K562 (cell line): ENCODE results near the gene SLIT1. TPM values are rescaled to one million over a fixed set of nuclear protein-coding genes. Genes with fewer than 3 reads are reported as not detected.

Source experiments
- ATAC-seq: fragments of 200-7000 bp; cut with Tn5 transposase; 3 replicates; pipeline ENCODE4 v1.9.1; 2020; ENCODE audit warnings: moderate library complexity
- BruUV-seq: library from RNA; stranded (reverse); fragments of 400-500 nt; replicated peaks from 2 replicates; lab custom pipeline; 2021; lab: Mats Ljungman, UMichigan
- CTCF ChIA-PET: fragments of 300-600 bp; formaldehyde crosslinking; extraction: SDS; loops from one replicate; lab custom pipeline; 2021; ENCODE audit warnings: low intra/inter-chr PET ratio; lab: Yijun Ruan, JAX
- POLR2A ChIA-PET: fragments of 300-600, 350-650 bp; sonication (Branson Sonifier 250); formaldehyde crosslinking; extraction: SDS; loops from one replicate; lab custom pipeline; 2021; ENCODE audit warnings: antibody characterized with exemption, inconsistent platforms; lab: Yijun Ruan, JAX
- DNase-seq, 4 experiments: peaks; one replicate each; pipeline versions ENCODE4 v3.0.0 to v3.0.0-alpha.2; 2011 to 2018; ENCODE audit warnings: low spot score in 3 of 4, mixed read lengths in 3 of 4; ENCODE audit errors: extremely low read depth in 1 of 4
- FAIRE-seq: peaks from 2 replicates; lab custom pipeline; 2011; peaks lifted over from hg19 to GRCh38; lab: Jason Lieb, UNC
- H2AFZ ChIP-seq: 2 replicates; pipeline ENCODE4 v1.6.0; 2011; ENCODE audit warnings: low read depth, low read length, control low read depth, inconsistent platforms
- H3K27ac ChIP-seq: fragments of 200-600 bp; 3 replicates; pipeline ENCODE4 v1.8.0; 2011; ENCODE audit warnings: low read depth, mild to moderate bottlenecking, control low read depth, inconsistent platforms, low read length, moderate library complexity, mixed read lengths; ENCODE audit errors: extremely low read depth
- H3K27me3 ChIP-seq, 2 experiments: fragments of 300-600 bp in 1 of 2; 2 replicates in 1 of 2; 3 replicates in 1 of 2; pipeline versions ENCODE4 v1.6.0 to v1.8.0; 2011; ENCODE audit warnings: inconsistent platforms in 2 of 2, low read length in 2 of 2, mild to moderate bottlenecking in 1 of 2, mixed read lengths in 1 of 2, moderate library complexity in 1 of 2; ENCODE audit not compliant: control insufficient read depth in 2 of 2, insufficient read depth in 2 of 2
- H3K36me3 ChIP-seq: fragments of 300-600 bp; 3 replicates; pipeline ENCODE4 v1.8.0; 2011; ENCODE audit warnings: mild to moderate bottlenecking, low read length, inconsistent platforms; ENCODE audit not compliant: control insufficient read depth, insufficient read depth
- H3K4me1 ChIP-seq, 2 experiments: fragments of 200-600 bp in 1 of 2; replicated peaks in 1 of 2; 2 replicates in 1 of 2; 3 replicates in 1 of 2; pipeline versions ENCODE4 v1.5.1 to v1.8.0; 2011; ENCODE audit warnings: inconsistent platforms in 2 of 2, low read length in 2 of 2, mild to moderate bottlenecking in 1 of 2, mixed read lengths in 1 of 2, moderate library complexity in 1 of 2; ENCODE audit not compliant: control insufficient read depth in 2 of 2, insufficient read depth in 2 of 2
- H3K4me2 ChIP-seq: 2 replicates; pipeline ENCODE4 v1.6.1; 2011; ENCODE audit warnings: low read length, control low read depth, inconsistent platforms, mixed read lengths; ENCODE audit not compliant: insufficient read depth
- H3K4me3 ChIP-seq: fragments of 200-600 bp; sonication (generic), shearing (Covaris generic); 2 replicates; pipeline ENCODE4 v1.5.1; 2016; ENCODE audit warnings: control low read depth, inconsistent platforms
- H3K79me2 ChIP-seq: fragments of 200-600 bp; 3 replicates; pipeline ENCODE4 v1.8.0; 2011; ENCODE audit warnings: low read length, inconsistent platforms; ENCODE audit not compliant: control insufficient read depth, insufficient read depth
- H3K9ac ChIP-seq, 2 experiments: 2 replicates each; pipeline versions ENCODE4 v1.6.0 to v1.6.1; 2011; ENCODE audit warnings: low read depth in 2 of 2, low read length in 2 of 2, control low read depth in 1 of 2, inconsistent platforms in 1 of 2, mild to moderate bottlenecking in 1 of 2, mixed read lengths in 1 of 2; ENCODE audit not compliant: insufficient read depth in 1 of 2
- H3K9me1 ChIP-seq: one replicate; pipeline ENCODE4 v1.6.0; 2011; ENCODE audit warnings: inconsistent platforms, mild to moderate bottlenecking, low read length, moderate library complexity; ENCODE audit not compliant: control insufficient read depth, insufficient read depth
- H3K9me3 ChIP-seq: replicated peaks from 2 replicates; pipeline ENCODE4 v1.5.1; 2011; ENCODE audit warnings: low read depth, low read length, inconsistent platforms; ENCODE audit not compliant: control insufficient read depth, insufficient read depth
- H4K20me1 ChIP-seq: replicated peaks from 2 replicates; pipeline ENCODE4 v1.6.1; 2011; ENCODE audit warnings: low read length, inconsistent platforms, mixed read lengths; ENCODE audit not compliant: control insufficient read depth, insufficient read depth
- FIP1L1 ChIP-seq: fragments of 200-400 bp; formaldehyde crosslinking; IDR thresholded peaks from 2 replicates; pipeline ENCODE4 v1.6.1; 2018; ENCODE audit warnings: mild to moderate bottlenecking, low read depth, low read length; ENCODE audit not compliant: poor library complexity, severe bottlenecking
- PHB ChIP-seq: fragments of 250-450 bp; sonication (Bioruptor Pico); IDR thresholded peaks from 2 replicates; pipeline ENCODE4 v1.5.0; 2021
- POLR3G ChIP-seq: IDR thresholded peaks from 2 replicates; pipeline ENCODE4 v1.6.1; 2011; ENCODE audit not compliant: insufficient read length, insufficient replicate concordance; ENCODE audit errors: extremely low read depth
- SREBF1 ChIP-seq: fragments of 150-350 bp; IDR thresholded peaks from 2 replicates; pipeline ENCODE4 v1.6.1; 2014; ENCODE audit warnings: antibody characterized with exemption, low read depth, low read length, borderline replicate concordance
- ZC3H4 ChIP-seq: sonication (generic); formaldehyde crosslinking; IDR thresholded peaks from 2 replicates; pipeline ENCODE4 v1.9.0; 2021; ENCODE audit warnings: missing genetic modification reagents, borderline replicate concordance
- ZNF232 ChIP-seq: sonication (generic); formaldehyde crosslinking; IDR thresholded peaks from 2 replicates; pipeline ENCODE4 v1.8.0; 2022; ENCODE audit warnings: mild to moderate bottlenecking, missing genetic modification reagents
- WGBS: fragments of 100-300 bp; shearing (Covaris generic); methylation state at CpG from one replicate; pipeline ENCODE4 v1.1.6; 2016; ENCODE audit warnings: low coverage, mixed read lengths; ENCODE audit not compliant: insufficient coverage; ENCODE audit errors: missing lambda C conversion rate; 5-methylcytosine and 5-hydroxymethylcytosine counted together
- in situ Hi-C: fragments of 300-500 bp; cut with MboI; formaldehyde crosslinking; loops from 4 replicates; pipeline ENCODE4 v1.15.0; 2018; ENCODE audit warnings: inconsistent platforms, mixed read lengths
- intact Hi-C: fragments of 100-400 bp; cut with micrococcal nuclease; formaldehyde crosslinking; loops from 2 replicates; pipeline ENCODE4 v1.14.2; 2022
- polyA plus RNA-seq, 8 experiments: library from polyadenylated mRNA; depleted of rRNA in 4 of 8; stranded (reverse) in 5 of 8; unstranded in 3 of 8; fragments of >200 nt; fragmentation: Nextera tagmentation in 2 of 8; fragmentation: Illumina TruSeq in 1 of 8; extraction: Ambion mirVana in 2 of 8; extraction: Trizol in 1 of 8; gene quantifications; 2 replicates each; pipeline versions ENCODE4 v1.2.1 to v1.2.3, GENCODE V29; 2011 to 2014; ENCODE audit warnings: inconsistent platforms in 1 of 8, missing spikeins in 1 of 8
- total RNA-seq, 7 experiments: library from RNA; depleted of rRNA in 6 of 7; stranded (reverse); fragments of >200 nt in 6 of 7; fragmentation: Illumina TruSeq in 2 of 7; extraction: Trizol in 2 of 7; gene quantifications; 2 replicates each; pipeline versions ENCODE4 v1.2.1 to v1.2.3, GENCODE V29; 2011 to 2021; ENCODE audit warnings: low replicate concordance in 1 of 7

SLIT1 gene
- total and polyA plus RNA-seq, 9 of the 15 experiments (the other 6 are each of a cell fraction or from before 2014, with no cell fraction given), result 0.01 to 0.11 (median 0.04) TPM; not detected in 3

DNA sequence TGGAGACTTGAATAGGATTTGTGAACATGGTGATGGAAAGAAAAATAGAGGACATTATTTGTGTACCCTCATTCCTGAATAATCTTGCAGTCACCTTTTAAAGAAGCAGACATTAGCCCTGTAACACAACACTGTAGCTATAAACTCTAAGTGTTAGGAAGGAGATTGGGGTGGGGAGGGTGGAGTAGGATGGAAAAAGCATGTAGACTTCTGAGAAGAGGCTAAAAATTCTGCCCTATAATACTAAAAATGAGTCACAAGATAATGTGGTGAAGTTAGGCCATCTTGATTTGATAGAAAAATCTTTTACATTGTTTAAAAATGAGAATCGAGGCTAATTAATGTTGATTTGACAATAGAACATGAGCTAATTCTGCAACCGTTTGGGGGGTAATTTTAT, 224.9 kb downstream of the SLIT1 start:
- CTCF ChIA-PET, result no interaction called here
- no peak overlapping the region for H3K4me3 ChIP-seq
- WGBS, result 83% methylated on average over 2 of the region's 2 CpGs
- in situ Hi-C loops (no loop called here), intact Hi-C loops (no loop called here)
- ATAC-seq, result no peak
- no peaks in the 10 kb centered on the region for H3K9me3 ChIP-seq
- H2AFZ ChIP-seq, result no peak overlapping the region
- no peaks in the 10 kb centered on the region for H3K4me1 ChIP-seq
- DNase-seq, result no peak
- H4K20me1 ChIP-seq, result no peaks in the 10 kb centered on the region
- no peaks in the 10 kb centered on the region for H3K9me1 ChIP-seq
- H3K27ac ChIP-seq, result no peak overlapping the region
- no peak overlapping the region for H3K9ac ChIP-seq
- no TSS peak for BruUV-seq
- no peak overlapping the region for H3K4me2 ChIP-seq
- H3K27me3 ChIP-seq, result no peaks in the 10 kb centered on the region
- FAIRE-seq, result no peak
- POLR2A ChIA-PET, result interaction anchor here (1.7 kb wide), 1 partner anchor 13 kb away, joined by 3 read pairs; no protein-coding TSS in a partner anchor
- H3K36me3 ChIP-seq, result peaks cover 15% of the 10 kb centered on the region; the same call in 1 of the 3 replicates
- no peaks in the 10 kb centered on the region; the same call in 2 of the 3 replicates for H3K79me2 ChIP-seq
- no peak for TF ChIP-seq PHB (CRISPR knock-in tag)
- no peak for TF ChIP-seq FIP1L1

DNA sequence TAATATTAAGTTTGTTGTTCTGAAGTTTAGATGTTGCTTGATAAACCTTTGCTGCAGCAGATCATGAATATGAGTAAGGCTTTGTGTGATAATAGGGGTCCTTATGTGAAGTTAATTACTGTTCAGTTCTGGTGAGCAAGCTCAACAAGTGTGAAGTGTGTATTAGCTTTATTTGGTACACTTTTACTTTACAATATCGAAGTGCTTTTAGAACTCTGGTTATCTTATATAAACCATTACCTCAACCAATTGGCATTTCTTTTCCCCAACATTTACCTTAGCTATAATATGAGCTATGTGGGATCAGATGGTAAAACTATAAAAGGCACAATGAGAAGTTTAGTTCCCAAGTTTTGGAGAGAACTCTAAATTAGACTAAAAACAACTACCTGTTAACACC, 226.0 kb downstream of the SLIT1 start:
- Histone ChIP-seq H3K4me1 (no peaks in the 10 kb centered on the region), H3K4me2 (no peak overlapping the region), H3K9me1 (no peaks in the 10 kb centered on the region), H3K9me3 (no peaks in the 10 kb centered on the region), H3K9ac (no peak overlapping the region), H3K36me3 (peaks cover 26% of the 10 kb centered on the region; the same call in 2 of the 3 replicates), H3K27me3 (no peaks in the 10 kb centered on the region), H2AFZ (no peak overlapping the region), H4K20me1 (no peaks in the 10 kb centered on the region), H3K27ac (no peak overlapping the region), H3K4me3 (no peak overlapping the region), H3K79me2 (no peaks in the 10 kb centered on the region; the same call in 2 of the 3 replicates)
- ATAC-seq (no peak), DNase-seq (no peak), FAIRE-seq (peak; percentile 64)
- ChIA-PET POLR2A (interaction anchor here (0.8 kb wide), 1 partner anchor 220 kb away, joined by 3 read pairs; no protein-coding TSS in a partner anchor), CTCF (no interaction called here)
- whole genome bisulfite sequencing, result 100% methylated on average over 1 of the region's 1 CpG
- TF ChIP-seq POLR3G, result no peak
- no peak for TF ChIP-seq ZC3H4 (CRISPR knock-in tag)
- TF ChIP-seq ZNF232 (CRISPR knock-in tag), result no peak
- no peak for TF ChIP-seq SREBF1
- no TSS peak for BruUV-seq
- in situ Hi-C loops, result no loop called here
- intact Hi-C loops, result no loop called here
